HCT116 (cell line): ENCODE measurements around the gene NOS3. TPM values are rescaled to one million over a fixed set of nuclear protein-coding genes. Genes with fewer than 3 reads are reported as not detected.

Experiments
- ATAC-seq: fragments of 200-7000 bp; cut with Tn5 transposase; 2 replicates; pipeline ENCODE4 v1.9.1; 2020; ENCODE audit warnings: mild to moderate bottlenecking, moderate library complexity
- BruUV-seq: library from RNA; stranded (reverse); fragments of 400-500 nt; replicated peaks from 2 replicates; lab custom pipeline; 2021; lab: Mats Ljungman, UMichigan
- CTCF ChIA-PET: fragments of 300-600 bp; sonication (Branson Sonifier 250); formaldehyde crosslinking; loops from one replicate; lab custom pipeline; 2021; ENCODE audit warnings: antibody characterized with exemption; lab: Charles Lee
- POLR2A ChIA-PET: fragments of 300-600, 350-600 bp; sonication (Branson Sonifier 250); formaldehyde crosslinking; loops from one replicate; lab custom pipeline; 2021; ENCODE audit warnings: antibody characterized with exemption; lab: Charles Lee
- RAD21 ChIA-PET, 2 experiments: fragments of 300-600 bp; sonication (Branson Sonifier 250); formaldehyde crosslinking; loops; one replicate each; lab custom pipeline; 2023; ENCODE audit warnings: low total read pairs in 2 of 2; ENCODE audit not compliant: uncharacterized antibody in 2 of 2, unreplicated experiment in 2 of 2, low non-redundant PET in 1 of 2; lab: Charles Lee
- DNase-seq: peaks from one replicate; pipeline ENCODE4 v3.0.0-alpha.2; 2010; ENCODE audit warnings: low read depth, low spot score
- H2AFZ ChIP-seq: fragments of 200-600 bp; shearing (Covaris generic), sonication (generic); 2 replicates; pipeline ENCODE4 v1.6.1; 2017; ENCODE audit warnings: low read depth, mixed run types, mixed read lengths, antibody characterized with exemption, low read length; ENCODE audit not compliant: poor library complexity, severe bottlenecking
- H3K27ac ChIP-seq: 2 replicates; pipeline ENCODE4 v1.5.1; 2012; ENCODE audit warnings: low read depth, low read length
- H3K27me3 ChIP-seq: fragments of 200-600 bp; sonication (generic); 2 replicates; pipeline ENCODE4 v1.6.1; 2016; ENCODE audit warnings: mixed run types, low read length, mixed read lengths; ENCODE audit not compliant: insufficient read depth
- H3K36me3 ChIP-seq, 2 experiments: fragments of 200-500 bp in 1 of 2; fragments of 200-600 bp in 1 of 2; sonication (Bioruptor generic) in 1 of 2; sonication (generic) in 1 of 2; 2 replicates each; pipeline versions ENCODE4 v1.5.1 to v1.6.1; 2014 to 2016; ENCODE audit warnings: low read length in 2 of 2, inconsistent platforms in 1 of 2, mixed read lengths in 1 of 2, mixed run types in 1 of 2; ENCODE audit not compliant: insufficient read depth in 2 of 2, control insufficient read depth in 1 of 2
- H3K4me1 ChIP-seq, 2 experiments: fragments of 200-600 bp in 1 of 2; sonication (generic) in 1 of 2; 2 replicates each; pipeline versions ENCODE4 v1.5.1 to v1.6.1; 2012 to 2017; ENCODE audit warnings: low read length in 2 of 2, inconsistent platforms in 1 of 2, mild to moderate bottlenecking in 1 of 2, mixed read lengths in 1 of 2, mixed run types in 1 of 2, moderate library complexity in 1 of 2; ENCODE audit not compliant: insufficient read depth in 2 of 2, control insufficient read depth in 1 of 2
- H3K4me2 ChIP-seq: fragments of 200-600 bp; sonication (generic); 2 replicates; pipeline ENCODE4 v1.6.1; 2017; ENCODE audit warnings: mixed run types, low read length, mixed read lengths
- H3K4me3 ChIP-seq, 2 experiments: fragments of 200-600 bp in 1 of 2; sonication (generic) in 1 of 2; replicated peaks in 1 of 2; 2 replicates each; pipeline ENCODE4 v1.5.1; 2011 to 2016; ENCODE audit warnings: low read length in 2 of 2, control low read depth in 1 of 2, low read depth in 1 of 2, mild to moderate bottlenecking in 1 of 2, mixed read lengths in 1 of 2, mixed run types in 1 of 2
- H3K79me2 ChIP-seq: fragments of 200-600 bp; sonication (generic); 2 replicates; pipeline ENCODE4 v1.6.1; 2017; ENCODE audit warnings: mild to moderate bottlenecking, mixed run types, low read length, moderate library complexity, mixed read lengths; ENCODE audit not compliant: insufficient read depth
- H3K9ac ChIP-seq: fragments of 200-600 bp; sonication (generic); 2 replicates; pipeline ENCODE4 v1.6.1; 2016; ENCODE audit warnings: low read length, mixed read lengths
- H3K9me2 ChIP-seq: fragments of 200-600 bp; sonication (generic), shearing (Covaris generic); 2 replicates; pipeline ENCODE4 v1.6.1; 2017; ENCODE audit warnings: mixed run types, mild to moderate bottlenecking, moderate library complexity; ENCODE audit not compliant: insufficient read depth
- H3K9me3 ChIP-seq, 2 experiments: fragments of 200-500 bp in 1 of 2; fragments of 200-600 bp in 1 of 2; sonication (Bioruptor generic) in 1 of 2; sonication (generic) in 1 of 2; 2 replicates each; pipeline ENCODE4 v1.6.1; 2014 to 2017; ENCODE audit warnings: low read length in 2 of 2, mixed read lengths in 2 of 2, inconsistent platforms in 1 of 2, low read depth in 1 of 2, mild to moderate bottlenecking in 1 of 2, mixed run types in 1 of 2, moderate library complexity in 1 of 2; ENCODE audit not compliant: control insufficient read depth in 1 of 2, insufficient read depth in 1 of 2
- H4K20me1 ChIP-seq: fragments of 200-600 bp; sonication (generic), shearing (Covaris generic); 2 replicates; pipeline ENCODE4 v1.6.1; 2017; ENCODE audit warnings: mixed run types, mild to moderate bottlenecking, moderate library complexity; ENCODE audit not compliant: insufficient read depth
- ATF3 ChIP-seq: IDR thresholded peaks from 2 replicates; pipeline ENCODE4 v1.6.1; 2012
- CTCF ChIP-seq, 3 experiments: fragments of 200-600 bp in 1 of 3; sonication (generic) in 1 of 3; IDR thresholded peaks in 2 of 3; conservative IDR thresholded peaks in 1 of 3; 2 replicates each; pipeline ENCODE4 v1.5.1; 2012 to 2017; ENCODE audit warnings: low read depth in 2 of 3, low read length in 2 of 3, antibody characterized with exemption in 1 of 3, borderline replicate concordance in 1 of 3, control low read depth in 1 of 3, mild to moderate bottlenecking in 1 of 3, mixed read lengths in 1 of 3, mixed run types in 1 of 3, moderate library complexity in 1 of 3; ENCODE audit not compliant: insufficient read depth in 1 of 3
- EZH2 ChIP-seq: fragments of 200-600 bp; sonication (generic); IDR thresholded peaks from 2 replicates; pipeline ENCODE4 v1.6.1; 2017; ENCODE audit warnings: antibody characterized with exemption, mixed run types
- EZH2phosphoT487 ChIP-seq: fragments of 200-600 bp; IDR thresholded peaks from 2 replicates; pipeline ENCODE4 v1.6.1; 2018; ENCODE audit warnings: antibody characterized with exemption, borderline replicate concordance
- FOSL1 ChIP-seq: IDR thresholded peaks from 2 replicates; pipeline ENCODE4 v1.6.1; 2012; ENCODE audit warnings: low read depth
- MAX ChIP-seq: IDR thresholded peaks from 2 replicates; pipeline ENCODE4 v1.6.1; 2012
- SIN3A ChIP-seq: IDR thresholded peaks from 2 replicates; pipeline ENCODE4 v1.6.1; 2012; ENCODE audit warnings: low read depth
- ZBTB33 ChIP-seq: IDR thresholded peaks from 2 replicates; pipeline ENCODE4 v1.6.1; 2011; ENCODE audit warnings: mild to moderate bottlenecking, low read length, moderate library complexity; ENCODE audit not compliant: insufficient replicate concordance; ENCODE audit errors: extremely low read depth
- intact Hi-C: fragments of 100-400 bp; cut with micrococcal nuclease; formaldehyde crosslinking; loops from 2 replicates; pipeline ENCODE4 v1.10.0; 2022
- total RNA-seq: library from RNA; stranded (reverse); gene quantifications from one replicate; pipeline ENCODE4 v1.2.1, GENCODE V29; 2021; ENCODE audit not compliant: unreplicated experiment

Gene NOS3
- total RNA-seq, 1 experiment from 2014 or later = 35.8 TPM

GRCh38 chr7:150998341-150998740, 7.5 kb downstream of the NOS3 start:
- intact Hi-C loops = no loop called here
- Histone ChIP-seq H2AFZ (no peak overlapping the region), H3K27me3 (no peaks in the 10 kb centered on the region), H3K9ac (no peak overlapping the region), H3K4me2 (no peak overlapping the region), H3K27ac (no peak overlapping the region), H3K79me2 (no peaks in the 10 kb centered on the region), H3K9me3 (no peaks in the 10 kb centered on the region), H3K4me3 (no peak overlapping the region), H3K4me1 (no peaks in the 10 kb centered on the region), H3K36me3 (no peaks in the 10 kb centered on the region), H4K20me1 (no peaks in the 10 kb centered on the region), H3K9me2 (no peaks in the 10 kb centered on the region)
- ChIA-PET CTCF (no interaction called here), RAD21 (no interaction called here), POLR2A (no interaction called here)
- TF ChIP-seq FOSL1 (no peak), ATF3 (no peak), CTCF (IDR thresholded peaks at IDR 0.05 in 2 of 3, conservative IDR thresholded peaks at IDR 0.05 in 1 of 3; ENCODE audit: borderline replicate concordance in 1 of 3, insufficient read depth in 1 of 3, low read depth in 2 of 3, low read length in 2 of 3) (no peak), EZH2 (no peak), SIN3A (no peak), EZH2phosphoT487 (no peak), ZBTB33 (no peak), MAX (no peak)
- no TSS peak for BruUV-seq
- no peak for DNase-seq
- ATAC-seq = no peak
